HG03108 (cell line): Measurements from ENCODE around the gene PALD1.

Source experiments
- ATAC-seq: cut with Tn5 transposase; IDR thresholded peaks from one replicate; pipeline ENCODE4 v1.9.1; 2021; ENCODE audit warnings: moderate library complexity; ENCODE audit not compliant: unreplicated experiment

Gene PALD1

DNA sequence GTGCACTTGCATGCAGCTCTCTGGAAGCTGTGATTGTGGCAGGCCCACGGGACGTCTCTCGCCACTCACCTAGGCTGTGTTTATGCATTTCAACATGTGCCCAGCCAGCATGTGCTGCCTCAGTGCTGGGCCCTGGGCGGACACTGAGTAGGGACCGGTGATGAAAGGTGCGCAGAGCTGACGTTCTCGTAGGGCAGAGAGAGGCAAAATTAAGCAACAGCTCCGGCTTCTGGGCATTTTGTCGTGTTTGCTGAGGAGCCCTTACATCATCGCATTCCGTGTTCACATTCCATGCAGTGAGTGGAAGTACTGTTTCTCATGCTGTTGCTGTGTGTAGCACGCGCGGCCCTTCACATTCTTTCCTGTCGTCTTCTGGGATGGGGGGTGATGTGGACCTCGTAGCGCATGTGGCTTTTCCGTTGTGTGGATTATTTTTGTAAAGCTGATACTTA, 73.4 kb downstream of the PALD1 start:
- ATAC-seq: no peak

DNA sequence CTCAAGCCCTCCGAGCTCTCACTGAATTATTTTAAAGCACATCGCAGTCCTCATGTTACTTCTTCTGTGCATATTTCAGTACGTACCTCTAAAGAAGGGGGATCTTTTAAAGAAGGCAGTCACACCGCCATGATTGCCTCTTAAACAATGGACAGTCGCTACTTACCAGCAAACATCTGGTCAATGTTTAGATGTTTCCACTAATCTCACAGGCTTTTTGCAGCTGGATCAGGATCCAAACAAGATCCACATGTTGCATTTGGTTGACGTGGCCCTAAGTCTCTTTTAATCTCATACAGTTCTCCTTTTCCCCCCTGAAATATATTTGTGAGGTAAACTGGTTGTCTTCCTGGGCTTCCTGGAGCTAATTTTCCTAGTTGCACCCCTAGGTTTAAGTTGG, 74.0 kb downstream of the PALD1 start:
- ATAC-seq: no peak

DNA sequence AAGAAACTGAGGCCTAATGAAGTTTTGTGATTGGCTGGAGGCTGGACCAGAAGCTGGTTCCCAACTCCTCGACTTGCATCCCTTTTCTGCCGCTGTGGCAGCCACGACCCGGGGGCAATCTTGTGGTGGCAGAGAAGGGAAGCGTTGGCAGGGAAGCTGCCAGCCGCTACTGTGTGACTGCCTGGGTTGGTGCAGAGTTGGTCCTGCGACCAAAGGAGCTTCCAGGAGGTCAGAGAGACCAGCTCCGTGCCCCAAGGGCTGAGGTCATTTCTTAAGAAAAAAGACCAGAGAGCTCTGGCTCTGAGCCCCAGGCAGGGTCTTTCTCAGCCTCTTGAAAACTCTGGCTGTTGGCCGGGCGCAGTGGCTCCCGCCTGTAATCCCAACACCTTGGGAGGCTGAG, 76.8 kb downstream of the PALD1 start:
- no peak for ATAC-seq

GRCh38 chr10:70557086-70557845, 78.7 kb downstream of the PALD1 start:
- no peak for ATAC-seq

- ATAC-seq: no peak
Observed at GRCh38 chr10:70557876-70558275, 79.3 kb downstream of the PALD1 start.

GRCh38 chr10:70558295-70558694, 79.7 kb downstream of the PALD1 start:
- ATAC-seq: no peak

DNA sequence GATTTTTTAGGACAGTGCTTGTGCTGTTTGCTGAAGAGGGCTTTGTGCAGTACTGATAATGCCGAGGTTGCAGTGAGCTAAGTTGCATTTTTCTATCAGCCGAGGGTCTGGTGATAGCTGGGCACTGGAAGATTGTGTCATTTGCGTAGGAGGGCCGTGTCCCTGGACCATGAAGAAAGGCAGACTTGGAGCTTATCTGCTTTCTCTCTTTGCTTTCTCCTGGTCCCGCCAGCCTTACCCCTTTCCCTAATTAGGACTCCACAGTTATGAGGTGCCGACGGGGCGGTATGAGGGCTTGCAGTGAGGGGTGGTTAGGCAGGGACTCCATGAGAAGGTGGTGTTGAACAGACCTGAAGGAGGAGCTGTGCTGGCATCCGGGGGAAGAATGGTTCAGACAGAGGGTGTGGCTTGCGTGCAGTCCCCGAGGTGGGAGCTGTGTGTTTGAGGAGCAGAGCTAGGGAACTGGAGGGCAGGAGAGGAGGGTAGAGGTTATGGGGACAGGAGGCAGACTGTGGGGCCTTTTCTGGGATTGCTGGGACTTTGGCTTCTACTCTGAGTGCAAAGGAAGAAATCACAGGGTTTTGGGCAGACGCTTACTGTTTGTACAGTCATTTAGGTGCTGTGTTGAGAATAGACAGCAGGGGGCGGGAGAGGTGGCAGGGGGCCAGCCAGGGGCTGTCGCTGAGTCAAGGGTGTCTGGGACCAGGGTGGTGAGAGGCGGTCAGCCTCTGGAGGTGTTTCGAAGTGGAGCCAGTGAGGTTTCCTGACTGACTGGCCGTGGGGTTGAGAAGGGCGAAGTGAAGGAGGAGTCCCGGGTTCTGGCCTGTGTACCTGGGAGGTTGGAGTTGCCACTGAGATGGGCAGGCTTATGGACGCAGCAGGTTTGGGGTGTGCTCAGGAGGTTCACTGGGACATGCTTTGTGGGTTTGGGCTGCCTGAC, 80.6 kb downstream of the PALD1 start:
- ATAC-seq: peak; percentile 87

- no peak for ATAC-seq
Observed at GRCh38 chr10:70559861-70560260, 81.3 kb downstream of the PALD1 start.

DNA sequence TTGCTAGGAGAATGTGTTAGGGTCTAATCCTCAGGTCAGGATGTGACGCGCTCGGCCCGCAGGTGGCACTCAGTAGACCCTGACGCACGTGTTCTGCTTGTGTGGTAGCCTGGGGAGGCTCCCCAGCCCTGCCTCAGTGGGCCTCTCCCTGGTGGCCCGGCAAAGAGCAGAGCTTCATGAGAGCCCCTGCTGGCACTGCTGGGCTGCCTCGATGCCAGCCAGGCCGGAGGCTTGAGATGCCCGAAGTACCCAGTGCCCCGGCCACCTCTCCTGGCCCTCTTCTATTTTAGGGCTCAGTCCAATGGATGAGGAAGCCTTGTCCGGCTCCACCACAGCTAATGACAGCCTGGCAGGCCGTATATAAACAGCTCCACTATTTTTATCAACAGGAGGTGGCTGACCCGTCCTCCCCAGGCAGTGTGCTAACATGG, 82.0 kb downstream of the PALD1 start:
- ATAC-seq: no peak

DNA sequence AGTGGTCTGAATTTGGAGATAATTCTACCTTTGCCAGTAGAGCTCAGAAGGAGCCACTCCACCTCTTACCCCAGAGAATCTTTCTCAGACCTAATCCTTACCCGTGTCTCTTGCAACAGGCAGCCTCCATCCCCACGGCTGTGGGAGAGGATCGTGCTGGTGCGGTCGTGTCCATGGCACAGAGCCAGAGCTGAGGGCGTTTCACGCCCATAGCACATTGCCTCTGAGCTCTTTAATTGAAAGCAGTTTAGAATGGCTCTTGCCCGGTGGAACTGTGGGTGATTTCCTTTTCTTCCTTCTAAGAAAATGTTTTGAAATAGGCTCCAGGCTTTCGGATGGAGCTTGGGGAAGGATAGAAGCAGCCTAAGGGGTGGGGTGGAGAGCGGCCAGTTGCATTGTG, 82.5 kb downstream of the PALD1 start:
- no peak for ATAC-seq

DNA sequence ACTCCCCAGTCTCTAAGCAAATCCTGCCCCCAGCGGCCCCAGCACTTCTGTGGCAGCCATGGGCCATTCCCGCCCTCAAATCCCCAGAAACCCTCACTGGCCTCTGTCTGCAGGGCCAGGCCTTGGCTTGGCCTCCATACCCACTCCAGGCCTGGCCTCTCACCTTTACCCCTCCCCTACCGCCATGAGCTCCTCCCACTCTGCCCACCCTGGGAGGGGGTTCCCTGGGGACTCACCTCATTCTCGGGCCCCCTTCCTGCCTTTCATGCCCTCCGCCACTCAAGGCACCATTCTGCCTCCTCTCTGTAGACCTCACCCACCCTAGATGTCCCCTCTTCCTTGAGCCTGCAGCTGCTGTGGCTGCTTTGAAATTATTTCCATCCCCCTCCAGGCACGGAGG, 83.0 kb downstream of the PALD1 start:
- ATAC-seq: no peak

DNA sequence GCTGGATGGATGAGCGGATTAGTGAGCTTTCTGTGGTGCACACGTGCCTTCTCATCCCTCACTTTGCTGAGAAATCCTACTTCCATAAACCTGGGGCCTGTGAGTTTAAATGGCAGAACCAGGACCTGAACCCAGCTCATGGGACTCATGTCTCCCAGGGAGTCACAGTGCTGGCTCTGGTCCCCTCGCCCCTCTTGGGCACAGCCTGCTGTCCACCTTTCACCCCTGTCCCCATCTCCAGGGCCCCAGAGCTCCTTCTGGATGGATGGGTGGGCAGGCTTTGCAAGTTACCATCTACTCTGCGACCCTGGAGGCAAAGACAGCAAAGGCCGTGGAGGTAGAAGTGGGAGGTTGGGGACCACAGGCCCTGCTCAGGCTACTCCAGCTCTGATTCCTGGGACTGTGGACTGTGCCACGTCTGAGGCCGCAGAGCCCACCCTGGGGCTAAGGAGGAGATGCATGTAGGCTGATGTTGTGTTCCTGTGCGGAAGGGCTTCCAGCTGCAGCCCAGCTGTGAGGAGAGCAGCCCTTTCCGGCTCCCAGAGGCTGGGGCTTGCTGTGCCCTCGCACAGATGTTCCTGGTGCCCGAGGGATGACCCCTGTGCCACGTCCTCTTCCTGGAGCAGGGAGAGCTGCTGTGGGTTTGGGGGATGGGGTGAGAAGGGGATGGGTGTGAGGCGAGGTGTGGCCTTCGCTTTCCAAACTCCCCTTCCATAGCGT, 83.6 kb downstream of the PALD1 start:
- ATAC-seq: no peak

GRCh38 chr10:70563230-70563629, 84.7 kb downstream of the PALD1 start:
- no peak for ATAC-seq

DNA sequence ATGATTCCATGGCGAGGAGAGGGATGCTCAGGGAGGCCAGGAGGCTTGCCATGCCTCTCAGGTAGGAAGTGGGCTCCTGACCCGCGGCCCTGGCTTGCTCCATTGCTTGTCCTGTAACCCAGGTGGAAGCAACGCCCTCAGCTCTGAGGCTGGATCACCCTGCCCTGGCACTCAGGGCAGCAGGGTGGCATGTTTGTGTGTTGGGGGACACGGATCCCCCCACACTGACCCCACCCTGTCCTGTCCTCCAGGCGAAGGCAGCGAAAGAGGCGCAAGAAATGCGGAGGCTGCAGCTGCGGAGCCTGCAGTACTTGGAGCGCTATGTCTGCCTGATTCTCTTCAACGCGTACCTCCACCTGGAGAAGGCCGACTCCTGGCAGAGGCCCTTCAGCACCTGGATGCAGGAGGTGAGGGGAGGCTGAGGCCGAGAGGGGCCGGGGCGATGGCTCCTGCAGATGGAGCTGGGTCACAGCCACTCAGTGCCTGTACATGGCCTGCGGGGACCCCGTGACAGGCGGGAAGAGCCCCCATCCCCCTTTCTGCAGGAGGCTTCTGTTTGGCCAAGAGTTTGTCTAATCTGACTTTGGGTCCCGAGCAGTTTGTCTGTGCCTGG, 85.7 kb downstream of the PALD1 start:
- no peak for ATAC-seq

- no peak for ATAC-seq
Observed at GRCh38 chr10:70564901-70565351, 86.4 kb downstream of the PALD1 start.

DNA sequence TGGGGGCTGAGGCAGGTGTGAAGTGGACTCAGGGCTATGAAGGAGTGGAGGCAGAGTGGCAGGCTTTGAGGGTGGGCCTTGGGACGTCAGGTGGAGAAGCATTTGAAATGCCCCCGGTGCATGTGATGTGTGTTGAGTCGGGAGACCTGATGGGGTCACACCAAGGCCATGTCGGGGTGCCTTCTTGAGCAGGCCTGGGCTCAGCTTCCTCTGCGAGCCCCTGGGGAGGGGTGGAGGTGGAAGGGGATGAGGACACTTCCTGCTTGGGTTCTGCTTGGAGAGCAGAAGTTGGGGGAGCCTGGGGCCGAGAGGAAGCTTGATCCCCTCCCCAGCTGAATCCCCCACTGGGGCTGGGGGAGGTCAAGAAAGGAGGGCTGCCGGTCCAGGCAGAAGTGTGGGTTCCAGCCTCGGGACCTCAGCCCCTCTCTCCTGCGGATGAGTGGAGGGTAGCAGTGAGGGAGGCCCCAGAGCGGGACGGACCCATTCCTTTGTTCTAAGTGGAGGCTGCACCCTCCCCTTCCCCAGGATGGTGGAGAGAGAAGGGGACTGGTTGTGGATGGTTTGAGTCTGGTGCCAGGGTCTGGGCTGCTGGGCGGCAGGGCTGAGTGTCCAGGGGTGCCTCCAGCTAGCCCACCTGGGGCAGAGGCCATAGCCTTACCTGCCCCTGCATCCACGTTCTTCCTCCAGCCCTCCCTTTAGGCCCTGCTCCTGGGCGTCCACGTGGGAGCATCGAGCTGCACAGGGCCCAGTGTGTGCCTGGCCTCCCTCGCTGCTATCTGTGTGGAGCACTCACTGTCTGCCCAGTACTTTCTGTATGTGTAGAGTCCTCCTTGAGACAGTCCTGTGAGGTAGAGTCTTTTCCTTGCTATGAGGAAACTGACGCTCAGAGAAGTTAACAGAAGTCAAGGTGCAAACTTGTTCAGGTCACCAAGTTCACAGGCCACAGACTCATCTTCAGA, 87.3 kb downstream of the PALD1 start:
- no peak for ATAC-seq

DNA sequence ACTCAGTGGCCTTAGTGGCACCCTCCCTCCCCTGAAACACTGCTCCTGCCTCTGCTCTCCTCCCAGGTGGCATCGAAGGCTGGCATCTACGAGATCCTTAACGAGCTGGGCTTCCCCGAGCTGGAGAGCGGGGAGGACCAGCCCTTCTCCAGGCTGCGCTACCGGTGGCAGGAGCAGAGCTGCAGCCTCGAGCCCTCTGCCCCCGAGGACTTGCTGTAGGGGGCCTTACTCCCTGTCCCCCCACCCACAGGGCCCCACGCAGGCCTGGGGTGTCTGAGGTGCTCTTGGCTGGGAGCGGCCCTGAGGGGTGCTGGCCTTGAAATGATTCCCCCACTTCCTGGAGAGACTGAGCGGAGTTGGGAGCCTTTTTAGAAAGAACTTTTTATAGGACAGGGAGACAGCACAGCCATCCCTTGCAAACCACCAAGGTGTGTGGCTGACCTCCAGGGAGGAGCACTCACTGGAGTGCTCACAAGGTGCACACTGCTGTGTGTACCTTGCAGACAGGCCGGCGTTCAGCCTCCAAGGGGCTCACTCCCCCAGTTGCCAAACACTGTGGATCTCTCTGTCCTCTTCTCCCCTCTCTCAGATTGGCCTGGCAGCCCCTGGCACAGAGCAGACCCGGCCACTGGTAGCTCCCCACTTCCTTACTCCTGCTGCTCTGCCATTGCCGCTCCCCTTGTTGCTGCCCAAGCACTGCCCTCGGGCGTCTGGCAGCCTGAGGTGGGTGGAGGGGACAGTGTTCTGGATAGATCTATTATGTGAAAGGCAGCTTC, 88.1 kb downstream of the PALD1 start:
- no peak for ATAC-seq

- ATAC-seq: no peak
Observed at GRCh38 chr10:70567603-70568002, 89.0 kb downstream of the PALD1 start.

DNA sequence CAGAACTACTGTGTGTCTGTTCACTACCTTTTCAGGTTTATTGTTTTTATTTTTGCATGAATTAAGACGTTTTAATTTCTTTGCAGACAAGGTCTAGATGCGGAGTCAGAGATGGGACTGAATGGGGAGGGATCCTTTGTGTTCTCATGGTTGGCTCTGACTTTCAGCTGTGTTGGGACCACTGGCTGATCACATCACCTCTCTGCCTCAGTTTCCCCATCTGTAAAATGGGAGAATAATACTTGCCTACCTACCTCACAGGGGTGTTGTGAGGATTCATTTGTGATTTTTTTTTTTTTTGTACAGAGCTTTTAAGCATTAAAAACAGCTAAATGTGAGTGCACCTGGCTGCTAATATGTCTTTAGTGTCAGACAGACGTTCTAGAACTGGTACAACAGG, 89.5 kb downstream of the PALD1 start:
- no peak for ATAC-seq
